Measurements from ENCODE around the gene MAST2.

GRCh38 chr1:45930258-45931150 lies 127.1 kb downstream of the MAST2 start:
- TF ChIP-seq CTCF (IDR thresholded peaks at IDR 0.05) (no peak), PRDM15 (CRISPR knock-in tag; IDR thresholded peaks at IDR 0.05) (no peak)
